NCI-H1092 (cell line): ENCODE measurements around the gene WDR6.

ENCODE experiments used
- DNase-seq: peaks from one replicate; lab custom pipeline; 2025; lab: John Stamatoyannopoulos, UW

Gene WDR6

GRCh38 chr3:49007068-49007770 is at the start of gene WDR6:
Gene WDR6, plus strand, starts transcription at chr3:49007391. Its CDS starts 41 bp downstream, at chr3:49007432.
- peak; percentile 95 for DNase-seq

DNA sequence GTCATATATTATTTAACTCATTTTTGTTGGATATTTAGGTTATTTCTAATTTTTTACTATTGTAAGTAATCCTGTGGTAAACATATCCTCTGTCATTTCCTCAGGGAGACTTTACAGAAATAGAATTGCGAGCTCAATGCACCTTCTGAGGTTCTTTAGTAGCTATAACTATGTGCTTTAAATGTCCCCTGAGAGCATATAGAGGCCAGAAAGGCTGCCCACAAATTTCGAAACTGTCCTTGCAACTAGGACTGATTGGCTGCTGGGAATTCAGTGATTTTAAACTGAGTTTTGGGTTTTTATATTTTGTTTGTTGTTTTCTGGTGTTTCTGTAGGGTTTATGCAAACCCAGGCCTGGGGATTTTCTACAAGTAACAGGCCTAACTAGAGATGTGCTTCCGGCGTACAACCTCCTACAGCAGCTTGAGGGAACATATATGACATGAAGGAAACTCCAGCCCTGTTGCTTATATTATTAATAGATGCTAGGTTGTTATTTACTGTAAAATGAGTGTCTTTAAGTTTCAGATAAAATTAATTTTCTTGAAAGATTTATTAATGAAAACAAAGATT is 46.3 kb upstream of the WDR6 start:
- DNase-seq, result no peak

DNA sequence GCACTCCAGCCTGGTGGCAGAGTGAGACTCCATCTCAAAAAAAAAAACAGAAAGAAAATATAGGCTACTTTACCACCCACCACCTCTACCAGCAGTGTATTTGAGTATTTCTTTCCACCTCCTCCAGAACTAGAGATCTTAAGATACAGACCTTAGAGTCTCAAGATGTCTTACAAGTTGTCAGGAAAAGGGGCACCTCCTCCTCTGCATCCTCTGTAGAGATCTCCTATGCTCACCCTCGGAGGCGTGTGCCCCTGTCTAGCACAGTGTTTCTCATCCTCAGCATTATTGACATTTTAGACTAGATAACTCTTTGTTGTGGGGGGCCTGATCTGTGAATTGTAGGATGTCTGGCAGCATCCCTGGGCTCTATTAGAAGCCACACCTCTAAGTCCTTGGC is 44.9 kb upstream of the WDR6 start:
- no peak for DNase-seq

DNA sequence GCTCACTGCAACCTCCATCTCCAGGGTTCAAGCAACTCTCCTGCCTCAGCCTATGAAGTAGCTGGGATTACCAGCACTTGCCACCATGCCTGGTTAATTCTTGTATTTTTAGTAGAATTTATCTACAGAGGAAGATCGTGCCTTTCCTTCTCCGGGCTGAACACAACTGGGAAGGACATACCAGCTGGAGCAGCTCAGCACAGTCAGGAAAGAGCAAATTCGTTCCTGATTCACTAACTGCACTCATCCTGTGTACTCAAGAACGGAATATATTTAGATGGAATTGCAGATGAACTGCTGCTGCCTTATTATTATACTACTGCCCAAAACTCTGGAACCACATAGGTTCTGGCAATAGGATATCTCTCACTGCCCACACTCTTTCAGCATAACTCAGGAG is 44.3 kb upstream of the WDR6 start:
- DNase-seq, result no peak

DNA sequence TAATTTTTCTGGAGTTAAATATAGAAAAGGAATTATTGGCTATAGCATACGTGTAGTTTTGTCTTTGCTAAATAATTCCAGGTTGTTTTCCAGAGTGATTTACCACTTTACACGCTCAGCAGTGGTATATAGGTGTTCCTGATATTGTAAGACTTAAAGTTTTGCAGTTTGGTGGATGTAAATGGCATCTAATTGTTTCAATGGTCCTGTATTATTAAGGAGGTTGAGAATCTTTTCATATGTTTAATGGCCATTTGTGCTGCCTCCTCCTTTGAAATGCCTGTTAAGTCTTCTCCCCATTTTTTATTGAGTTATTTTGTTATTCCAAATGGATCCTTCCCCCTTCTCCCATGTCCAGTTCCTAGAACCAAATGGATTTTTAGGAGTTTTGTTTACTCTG is 43.6 kb upstream of the WDR6 start:
- DNase-seq, result no peak

DNA sequence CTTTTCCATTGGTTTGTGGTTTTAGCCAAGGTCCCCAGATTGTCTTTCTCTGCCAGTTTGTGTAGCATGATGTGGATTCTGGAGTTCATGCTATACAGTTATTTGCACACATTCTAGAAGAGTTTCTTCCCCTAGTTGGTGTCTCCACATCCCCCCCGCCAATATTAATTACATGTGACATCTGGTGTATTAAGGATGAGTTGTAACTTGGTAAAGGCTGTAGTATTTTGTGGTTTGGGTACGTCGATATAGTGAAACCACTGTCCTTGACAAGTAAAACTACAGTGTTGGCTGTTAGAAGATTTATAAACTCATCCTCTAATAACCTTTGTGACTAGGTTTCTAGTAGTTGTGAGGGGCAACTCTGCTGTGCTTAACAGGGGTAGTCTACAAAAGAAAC is 40.8 kb upstream of the WDR6 start:
- DNase-seq, result no peak

DNA sequence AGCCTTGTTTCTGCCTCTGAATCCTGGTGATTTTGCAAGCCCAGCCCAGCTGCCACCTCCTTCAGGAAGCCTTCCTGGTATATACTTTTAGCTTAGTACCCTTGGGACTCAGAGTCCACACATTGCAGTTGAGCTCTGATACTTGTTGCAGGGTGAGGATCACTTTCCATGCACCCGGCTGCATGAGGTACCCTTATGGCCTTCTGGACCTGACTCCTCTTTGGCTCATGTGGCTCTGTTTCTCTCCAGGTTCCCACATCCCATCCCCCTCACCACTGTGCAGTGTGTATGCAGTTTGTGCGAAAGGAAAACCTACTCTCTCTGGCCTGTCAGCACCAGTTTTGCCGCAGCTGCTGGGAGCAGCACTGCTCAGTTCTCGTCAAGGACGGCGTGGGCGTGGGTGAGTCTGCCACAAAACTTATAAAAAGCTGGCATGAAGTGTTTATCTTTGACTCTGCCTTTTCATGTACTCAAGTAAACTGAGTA is 40.3 kb upstream of the WDR6 start:
- DNase-seq, result no peak

DNA sequence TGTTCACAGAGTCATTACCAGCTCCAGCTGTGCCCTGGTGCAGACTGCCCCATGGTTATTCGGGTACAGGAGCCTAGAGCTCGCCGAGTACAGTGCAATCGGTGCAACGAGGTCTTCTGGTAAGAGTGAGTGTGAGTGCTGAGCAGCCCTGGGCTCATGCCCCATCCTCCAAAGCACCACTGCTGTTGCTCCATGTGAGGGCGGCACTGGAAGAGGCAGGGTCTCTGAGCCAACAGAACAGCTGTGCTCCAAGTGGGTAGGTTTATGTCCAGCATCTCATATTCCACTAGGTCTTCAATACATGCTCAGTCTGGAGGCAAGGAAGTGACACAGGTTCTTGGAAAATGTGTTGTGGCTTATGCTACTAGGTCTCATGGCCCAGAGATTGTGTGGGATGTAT is 36.6 kb upstream of the WDR6 start:
- DNase-seq, result no peak

- no peak for DNase-seq
Measured at GRCh38 chr3:48974076-48974864, 32.9 kb upstream of the WDR6 start.

- DNase-seq, result no peak
Measured at GRCh38 chr3:48979451-48979850, 27.7 kb upstream of the WDR6 start.

DNA sequence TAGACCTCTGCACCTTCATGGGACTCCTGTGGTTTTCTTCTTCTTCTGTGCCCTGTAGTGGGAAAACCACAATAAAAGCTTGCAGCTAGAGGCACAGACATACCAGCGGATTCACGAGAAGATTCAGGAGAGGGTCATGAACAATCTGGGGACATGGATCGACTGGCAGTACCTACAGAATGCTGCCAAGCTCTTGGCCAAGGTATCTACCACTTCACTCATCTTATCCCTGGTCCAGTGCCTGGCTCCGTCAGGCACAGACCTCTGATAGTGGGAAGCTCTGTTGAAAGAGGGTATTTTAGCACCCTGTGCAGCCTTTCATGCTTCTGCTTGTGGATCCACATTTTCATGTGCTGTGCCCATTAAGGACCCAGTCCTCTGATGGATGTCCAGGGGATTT is 26.9 kb upstream of the WDR6 start:
- no peak for DNase-seq

- DNase-seq, result no peak
Measured at GRCh38 chr3:48982016-48982415, 25.2 kb upstream of the WDR6 start.

- DNase-seq, result no peak
Measured at GRCh38 chr3:48982686-48983085, 24.5 kb upstream of the WDR6 start.

DNA sequence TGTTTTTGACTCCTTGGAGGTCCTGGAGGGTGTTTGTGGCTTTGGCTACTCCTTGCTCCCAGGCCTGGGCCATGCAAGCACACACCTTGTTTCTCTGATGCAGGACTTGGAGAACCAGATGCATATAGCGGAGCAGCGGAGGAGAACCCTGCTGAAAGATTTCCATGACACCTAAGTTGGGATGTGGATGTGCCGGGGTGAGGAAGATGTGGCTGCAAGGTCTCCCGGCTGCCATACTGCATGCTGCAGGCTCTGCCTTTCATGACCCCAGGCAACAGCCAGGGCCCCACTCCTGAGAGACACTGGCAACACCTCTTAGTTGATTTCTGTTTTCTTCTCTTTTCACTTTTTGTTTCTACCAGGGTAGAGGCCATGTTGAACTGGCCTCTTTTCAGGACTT is 24.1 kb upstream of the WDR6 start:
- DNase-seq, result no peak

- DNase-seq, result no peak
Measured at GRCh38 chr3:48984663-48985062, 22.5 kb upstream of the WDR6 start.

DNA sequence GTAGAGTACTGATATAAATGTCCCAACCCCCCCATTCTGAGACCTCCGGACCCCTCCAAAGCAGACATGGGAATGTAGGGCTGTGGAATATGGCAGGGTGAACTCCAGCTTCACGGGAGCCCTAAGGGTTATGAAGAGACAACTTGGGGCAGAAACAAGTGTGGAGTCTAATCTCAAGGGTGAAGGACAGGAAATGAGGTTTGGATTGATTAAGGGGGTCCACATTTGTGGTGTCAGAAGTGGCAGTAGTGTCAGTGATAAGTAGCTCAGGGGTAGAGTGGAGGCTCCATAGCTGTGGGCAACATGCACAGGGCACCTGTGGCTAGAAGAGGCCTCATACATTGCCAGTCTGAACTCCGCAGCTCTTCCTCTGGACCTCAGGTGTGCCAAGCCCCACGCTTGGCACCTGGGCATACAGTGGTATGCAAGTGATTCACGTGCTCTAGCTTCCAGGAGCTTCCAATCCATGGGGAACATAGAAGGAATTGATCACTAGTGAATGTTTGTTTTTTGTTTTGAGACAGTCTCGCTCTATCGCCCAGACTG is 21.3 kb upstream of the WDR6 start:
- no peak for DNase-seq

GRCh38 chr3:48989126-48989795 is 17.9 kb upstream of the WDR6 start:
- DNase-seq, result no peak

- DNase-seq, result peak; percentile 23
Measured at GRCh38 chr3:48989796-48990635, 17.2 kb upstream of the WDR6 start, which contains the start of gene P4HTM. Gene P4HTM, plus strand, starts transcription at chr3:48990241. Its CDS starts 16 bp downstream, at chr3:48990257.

DNA sequence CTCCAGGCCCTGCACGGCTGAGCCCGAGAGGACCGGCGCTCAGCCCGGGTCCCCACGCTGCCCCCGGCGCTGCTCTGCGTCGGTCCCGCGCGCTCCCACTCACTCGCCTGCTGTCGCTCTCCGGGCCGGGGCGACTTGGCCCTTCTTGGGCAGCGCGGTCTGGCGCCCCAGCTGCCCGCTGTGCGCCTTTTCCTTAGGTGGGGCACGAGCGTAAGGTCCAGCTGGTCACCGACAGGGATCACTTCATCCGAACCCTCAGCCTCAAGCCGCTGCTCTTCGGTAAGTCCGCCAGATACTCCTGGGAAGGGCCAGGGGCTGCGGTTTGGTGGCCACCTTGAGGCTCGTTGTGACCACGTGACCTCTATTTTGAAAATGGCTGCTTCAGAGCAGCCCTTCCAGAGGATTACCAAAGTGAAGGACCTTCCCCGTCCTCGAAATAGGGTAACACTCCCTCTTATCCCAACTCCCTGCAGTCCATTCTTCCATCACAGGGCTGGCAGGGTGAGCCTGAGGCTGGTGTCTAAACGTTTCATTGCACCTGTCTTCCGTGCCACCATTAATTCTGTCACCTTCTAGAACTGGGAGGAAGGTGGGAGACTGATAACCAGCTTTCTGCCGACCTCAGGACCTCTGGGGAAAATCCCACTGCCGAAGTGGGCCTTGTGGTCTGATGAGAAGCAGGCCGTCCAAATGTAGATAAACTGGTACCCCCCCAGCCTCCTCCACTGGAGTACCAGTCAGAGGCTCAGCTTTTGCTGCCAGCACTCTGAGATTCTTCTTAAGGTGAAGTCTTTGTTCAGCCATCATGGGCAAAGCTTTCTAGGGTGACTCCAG is 16.3 kb upstream of the WDR6 start:
- DNase-seq, result no peak

DNA sequence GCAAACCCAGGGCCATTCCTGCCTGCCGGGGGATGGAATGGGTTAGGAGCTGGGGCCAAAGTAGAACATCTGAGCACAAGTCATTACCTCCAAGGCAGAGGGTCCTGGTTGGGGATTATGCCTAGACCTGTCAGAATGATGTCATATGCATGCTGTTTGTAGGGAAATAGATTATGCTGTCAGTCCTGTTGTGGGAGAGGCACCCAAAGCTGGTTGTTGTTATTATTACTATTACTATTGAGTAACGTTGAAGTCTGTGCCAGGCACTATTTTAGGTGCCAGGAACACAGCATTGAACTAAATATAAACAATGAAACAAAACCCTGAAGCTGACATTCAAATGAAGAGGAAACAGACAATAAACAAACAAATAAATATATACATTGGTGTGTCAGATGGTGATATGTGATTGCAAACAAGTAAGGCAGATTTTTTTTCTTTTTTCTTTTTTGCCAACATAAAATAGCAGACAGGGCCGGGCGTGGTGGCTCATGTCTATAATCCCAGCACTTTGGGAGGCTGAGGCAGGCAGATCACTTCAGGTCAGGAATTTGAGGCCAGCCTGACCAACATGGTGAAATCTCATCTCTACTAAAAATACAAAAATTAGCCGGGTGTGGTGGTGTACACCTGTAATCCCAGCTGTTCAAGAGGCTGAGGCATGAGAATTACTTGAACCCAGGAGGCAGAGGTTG is 15.2 kb upstream of the WDR6 start:
- no peak for DNase-seq
